Stimulated activated CD4-positive, alpha-beta T cell treated with anti-CD3 and anti-CD28 coated beads, Interleukin-15, amount 100 ng/mL, for 1 hour (primary cell): ENCODE results near the gene ATP5PO.
"Not testable (repeated sequence)": the region's sequence is repeated elsewhere in the genome, so short reads cannot be mapped to it uniquely, and the experiment has no call there.

Experiments used
- DNase-seq, 2 donors: peaks; one replicate each; pipeline ENCODE4 v3.0.0-alpha.2; 2020; ENCODE audit warnings: low read depth in 1 of 2, low spot score in 1 of 2

ATP5PO gene

GRCh38 chr21:33872881-33873515, 42.6 kb downstream of the ATP5PO start:
- DNase-seq: no peak

- DNase-seq: no peak
Measured at GRCh38 chr21:33871171-33871570, 44.4 kb downstream of the ATP5PO start.

- no peak for DNase-seq
Measured at GRCh38 chr21:33870768-33871167, 44.8 kb downstream of the ATP5PO start.

- DNase-seq: no peak
Measured at GRCh38 chr21:33869873-33870272, 45.7 kb downstream of the ATP5PO start.

GRCh38 chr21:33867868-33868267, 47.7 kb downstream of the ATP5PO start:
- not testable (repeated sequence) for DNase-seq

DNA sequence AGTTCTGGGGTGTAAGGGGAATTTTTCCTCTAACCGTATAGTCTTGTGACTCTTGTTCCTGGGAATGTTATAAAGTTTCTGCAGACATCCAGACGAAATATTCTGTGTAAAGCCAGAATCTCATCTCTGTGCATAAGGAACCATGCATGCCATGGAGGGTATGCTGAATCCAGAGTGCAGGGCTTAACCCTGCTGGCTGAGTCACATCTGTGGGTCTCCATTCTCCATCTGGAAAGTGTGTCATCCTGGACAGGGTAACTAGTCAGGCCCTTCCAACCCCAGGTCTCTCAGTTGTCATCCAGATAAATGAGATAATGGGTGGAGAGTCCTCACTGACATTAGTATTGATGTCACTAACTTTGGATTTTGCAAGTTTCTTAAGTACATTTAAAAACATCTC, 48.8 kb downstream of the ATP5PO start:
- DNase-seq: no peak

GRCh38 chr21:33865996-33866575, 49.5 kb downstream of the ATP5PO start:
- no peak for DNase-seq

GRCh38 chr21:33865176-33865575, 50.4 kb downstream of the ATP5PO start:
- DNase-seq: no peak

DNA sequence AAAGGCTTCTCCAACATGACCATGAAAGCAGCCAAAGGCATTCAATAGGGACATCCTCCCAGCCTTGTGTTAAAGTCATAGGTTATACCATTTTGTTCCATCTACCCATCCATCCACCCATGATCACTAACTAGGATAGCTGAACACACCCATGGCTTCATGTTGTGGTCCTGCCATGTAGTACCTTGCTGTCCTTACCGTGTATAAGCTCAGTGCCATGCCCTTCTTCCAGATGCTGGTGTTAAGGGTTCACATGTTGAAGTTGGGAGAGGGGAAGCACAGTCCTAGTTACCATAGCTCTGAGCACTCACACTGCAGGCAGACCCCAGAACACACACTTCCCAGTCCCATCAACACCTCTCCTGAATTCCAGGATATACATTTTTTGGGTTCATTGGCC, 51.5 kb downstream of the ATP5PO start:
- DNase-seq: no peak

- DNase-seq: not testable (repeated sequence)
Measured at GRCh38 chr21:33863191-33863590, 52.4 kb downstream of the ATP5PO start.

DNA sequence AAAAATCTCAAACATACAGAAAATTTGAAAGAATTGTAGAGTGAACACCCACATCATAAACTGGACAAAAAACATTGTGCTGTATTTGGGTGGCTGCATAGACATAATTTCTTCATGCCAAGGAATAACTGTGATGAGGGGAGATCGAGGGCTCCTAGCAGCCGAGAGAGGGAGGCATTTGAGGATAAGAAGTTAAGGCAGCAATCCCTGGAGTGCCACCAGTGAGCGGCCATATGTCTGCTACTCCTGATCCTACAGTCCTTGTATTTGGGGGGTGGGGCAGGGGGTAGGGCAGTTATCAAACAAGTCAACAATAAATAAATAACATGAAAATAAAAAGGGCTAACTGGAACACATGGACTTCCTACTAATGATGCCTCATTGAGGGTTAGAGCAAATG, 54.5 kb downstream of the ATP5PO start:
- DNase-seq: no peak

DNA sequence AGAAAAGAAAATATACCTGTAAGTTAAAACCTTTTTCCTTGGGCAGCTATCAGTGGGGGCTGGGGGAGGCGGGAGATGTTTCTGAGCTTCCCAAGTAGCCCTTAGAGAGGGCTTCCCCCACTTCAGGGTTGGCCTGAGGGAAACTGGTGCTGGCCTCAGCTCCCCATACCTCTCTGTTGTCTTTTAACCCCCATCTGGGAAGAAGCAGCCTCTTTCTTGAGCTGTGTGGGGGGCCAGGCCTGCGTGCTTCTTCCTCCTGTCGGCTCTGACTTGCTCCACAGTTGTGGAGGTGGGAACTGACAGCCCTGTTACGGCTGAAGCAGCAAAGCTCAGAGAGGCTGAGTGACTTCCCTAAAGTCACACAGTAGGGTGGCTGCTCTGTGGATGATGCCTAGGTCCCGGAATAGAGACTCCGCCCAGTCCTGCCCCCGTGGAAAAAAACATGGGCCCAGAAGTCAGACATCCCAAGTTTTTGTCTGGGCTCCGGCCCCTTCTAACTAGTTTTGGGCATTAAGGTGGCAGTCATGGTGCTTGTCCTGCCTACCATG, 55.2 kb downstream of the ATP5PO start:
- DNase-seq: no peak

DNA sequence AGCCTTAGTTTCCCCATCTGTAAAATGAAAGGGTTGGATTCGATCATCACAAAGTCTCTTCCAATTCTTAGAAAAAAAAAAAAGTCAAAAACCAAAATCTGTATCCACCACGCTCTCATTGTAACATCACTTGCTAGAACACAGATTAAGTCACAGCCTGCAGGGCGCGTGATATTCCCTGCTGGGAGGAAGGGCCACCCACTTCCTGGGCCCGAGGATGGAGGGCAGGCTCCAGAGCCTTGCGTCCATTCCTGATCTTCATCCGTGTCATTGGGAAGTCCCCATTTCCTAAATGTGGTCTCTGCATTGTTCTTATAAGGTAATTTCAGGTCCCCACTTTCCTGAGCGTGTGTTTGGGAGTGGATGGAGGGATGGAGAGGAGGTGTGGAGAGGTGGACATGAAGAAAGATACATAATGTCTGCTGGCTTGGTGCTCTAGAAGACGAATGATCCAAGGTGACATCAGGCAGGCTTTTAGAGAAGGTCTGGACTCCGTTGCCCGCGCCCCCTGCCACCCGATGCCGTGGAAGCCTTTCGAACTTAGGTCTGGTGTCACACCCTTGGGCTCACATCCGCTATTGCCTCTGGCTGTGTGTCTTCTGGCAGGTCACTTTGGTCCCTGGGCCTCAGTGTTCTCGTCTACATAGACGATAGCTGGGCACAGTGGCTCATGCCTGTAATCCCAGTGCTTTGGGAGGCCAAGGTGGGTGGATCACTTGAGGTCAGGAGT, 56.1 kb downstream of the ATP5PO start:
- DNase-seq: no peak

DNA sequence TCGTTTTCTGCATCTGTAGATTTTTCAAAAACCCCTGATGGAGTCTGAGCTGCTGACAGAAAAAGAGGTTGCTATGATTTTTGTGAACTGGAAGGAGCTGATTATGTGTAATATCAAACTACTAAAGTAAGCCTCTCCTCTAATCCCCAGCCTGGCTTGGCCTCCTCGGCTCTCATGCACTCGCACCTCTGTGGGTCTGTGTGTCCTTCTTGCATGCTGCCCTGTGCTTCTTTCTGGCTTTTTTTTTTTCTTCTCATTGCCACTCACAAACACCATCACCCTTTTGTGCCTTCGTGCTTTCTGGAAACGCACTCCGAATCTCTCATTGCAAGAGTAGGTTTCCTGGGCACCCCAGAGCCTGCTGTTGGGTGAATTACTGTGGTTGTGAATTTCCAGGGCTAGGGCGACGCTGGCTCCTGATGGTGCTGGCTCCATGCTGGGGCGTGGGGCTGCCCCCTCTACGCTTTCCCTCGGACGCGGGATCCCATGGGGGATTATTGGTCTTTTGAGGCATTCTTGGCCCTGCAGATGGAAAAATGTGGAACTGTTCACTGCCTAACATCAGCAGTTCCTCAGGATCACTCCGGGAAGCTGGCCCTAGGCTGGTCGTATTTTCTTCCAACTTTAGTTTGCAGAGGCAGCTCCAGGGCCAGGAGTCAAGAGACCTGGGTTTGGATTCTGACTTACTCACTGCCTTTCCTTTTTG, 56.8 kb downstream of the ATP5PO start:
- DNase-seq: no peak

DNA sequence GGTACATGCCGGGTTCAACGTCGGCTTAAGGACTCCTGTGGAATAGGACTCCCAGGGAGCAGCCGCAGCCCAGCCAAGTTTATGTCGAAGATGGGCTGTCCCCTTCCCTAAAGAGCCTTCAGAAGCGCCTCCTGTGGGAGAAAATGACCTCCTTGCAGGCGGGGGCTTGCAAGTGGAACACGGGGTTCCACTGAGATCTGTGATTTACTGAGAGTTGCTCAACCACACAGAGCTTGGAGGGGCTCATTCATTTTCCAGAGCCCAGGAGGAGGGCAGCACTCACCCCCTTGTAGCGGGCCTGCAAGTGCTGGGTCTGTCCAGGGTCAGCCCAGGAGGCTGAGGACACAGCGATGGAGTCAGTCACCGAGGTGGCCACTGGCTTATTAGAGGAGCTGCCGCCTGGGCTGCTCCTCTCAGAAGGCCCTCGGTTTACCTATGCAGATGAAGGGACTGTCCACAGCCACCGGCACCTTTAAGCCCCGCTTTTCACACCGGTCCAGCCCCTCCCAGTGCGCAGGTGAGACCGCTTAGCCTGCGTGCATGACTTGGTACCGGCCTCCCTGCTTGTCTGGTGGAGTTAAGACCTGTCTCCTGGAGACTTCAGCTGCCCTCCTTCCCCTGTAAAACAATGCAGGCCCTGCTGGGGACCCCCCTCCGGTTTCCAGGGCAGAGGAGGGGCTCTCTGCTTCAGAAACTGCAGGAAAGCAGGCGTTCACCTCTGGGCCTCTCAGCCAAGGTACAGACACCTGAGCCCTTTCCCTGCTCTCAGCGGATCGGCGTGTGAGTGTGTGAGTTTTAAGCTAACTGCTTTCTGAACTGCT, 57.5 kb downstream of the ATP5PO start:
- DNase-seq: no peak

DNA sequence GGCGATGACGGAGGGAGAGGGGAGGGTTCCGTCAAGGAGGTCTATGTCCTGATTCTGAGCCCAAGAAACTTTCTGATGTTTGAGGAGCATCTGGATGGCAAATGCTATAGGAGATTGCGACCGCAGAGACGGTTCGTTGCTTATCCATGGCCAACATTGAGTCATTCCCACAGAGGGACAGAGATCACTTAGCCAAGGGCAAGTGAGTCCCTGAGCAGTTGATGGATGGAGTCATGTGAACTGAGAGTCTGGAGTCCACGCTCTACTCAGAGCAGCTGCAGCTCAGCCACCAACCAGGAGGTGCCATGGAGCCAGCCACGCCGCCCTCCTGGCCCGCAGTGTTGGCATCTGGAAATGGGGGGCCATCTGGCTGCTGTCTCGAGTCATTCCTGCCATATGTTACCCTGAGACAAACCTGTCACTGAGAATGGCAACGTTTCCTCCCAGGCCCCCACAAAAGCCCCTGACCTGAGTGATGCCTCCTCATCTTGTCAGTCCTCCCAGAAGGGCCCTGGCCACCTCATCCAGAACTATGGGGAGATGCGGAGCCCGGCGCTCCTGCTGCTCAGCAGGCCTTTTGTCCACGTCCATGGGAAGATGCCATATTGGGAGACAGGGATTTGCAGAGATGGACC, 58.6 kb downstream of the ATP5PO start:
- DNase-seq: no peak

DNA sequence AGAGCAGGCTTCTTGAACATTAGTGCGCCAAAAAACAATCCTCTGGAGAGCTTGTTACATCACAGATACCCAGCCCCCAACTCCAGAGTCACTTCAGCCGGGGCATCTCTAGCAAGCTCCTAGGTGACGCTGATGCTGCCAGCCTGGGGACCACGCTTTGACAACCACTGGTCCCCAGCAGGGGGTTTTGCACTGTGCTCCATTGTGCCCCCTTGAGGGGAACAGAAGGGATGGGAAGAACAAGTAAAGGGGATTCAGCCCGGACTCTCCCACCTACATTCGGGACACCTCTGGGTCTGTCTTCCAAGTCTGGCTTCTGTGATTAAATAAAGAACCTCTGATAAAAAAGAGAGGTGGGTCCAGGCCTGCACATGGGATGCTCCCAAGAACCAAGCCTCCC, 60.4 kb downstream of the ATP5PO start:
- no peak for DNase-seq

DNA sequence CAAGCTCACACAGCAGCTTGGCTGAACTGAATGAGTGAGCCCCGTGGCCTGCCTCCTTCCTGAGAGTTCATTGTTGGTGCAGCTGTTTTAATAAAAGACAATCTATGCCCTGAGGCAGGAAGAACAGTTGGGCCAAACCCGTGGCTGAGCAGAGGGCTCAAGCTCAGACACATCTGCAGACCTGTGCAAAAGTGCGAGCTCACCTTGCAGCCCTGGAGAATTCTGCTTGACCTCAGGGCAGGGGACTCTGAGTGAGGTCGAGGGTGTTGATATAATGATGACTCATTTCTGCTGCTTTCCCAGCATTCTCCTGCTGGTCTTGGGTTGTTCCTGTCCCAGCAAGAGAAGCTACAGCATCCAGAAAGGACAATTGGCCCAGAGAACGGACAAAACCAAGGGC, 61.0 kb downstream of the ATP5PO start:
- DNase-seq: no peak
